ENCODE data around the gene C8A. TPM values are rescaled to one million over a fixed set of nuclear protein-coding genes. Genes with fewer than 3 reads are reported as not detected.

Gene C8A
- total and polyA plus RNA-seq, 2 of the 13 experiments (the other 11 are each of a cell fraction or from before 2014, with no cell fraction given) = 10.5 to 15.0 TPM

- no peak for TF ChIP-seq ZBTB49 (CRISPR knock-in tag; IDR thresholded peaks at IDR 0.05; ENCODE audit: borderline replicate concordance)
- TF ChIP-seq SNAPC4 (CRISPR knock-in tag; IDR thresholded peaks at IDR 0.05) = no peak
- no peak for TF ChIP-seq AGO2 (optimal IDR thresholded peaks at IDR 0.05; ENCODE audit: low read depth, low read length)
- peak; percentile 37; the same call in 1 of the 2 replicates for TF ChIP-seq HNF4A (CRISPR knock-in tag; IDR thresholded peaks at IDR 0.05)
- 0 out of 2 replicates have a peak, but pooled peaks have one; percentile 7 for TF ChIP-seq THRA (CRISPR knock-in tag; IDR thresholded peaks at IDR 0.05; ENCODE audit: borderline replicate concordance)
- no peak for TF ChIP-seq SP1 (IDR thresholded peaks at IDR 0.05)
- no peak for TF ChIP-seq SP1 (CRISPR knock-in tag; IDR thresholded peaks at IDR 0.05)
- TF ChIP-seq ZMYM4 (CRISPR knock-in tag; IDR thresholded peaks at IDR 0.05) = 0 out of 2 replicates have a peak, but pooled peaks have one; percentile 50
- no peak for TF ChIP-seq KDM2A (CRISPR knock-in tag; IDR thresholded peaks at IDR 0.05; ENCODE audit: borderline replicate concordance, low read depth)
- TF ChIP-seq TCF7 (IDR thresholded peaks at IDR 0.05; ENCODE audit: low read depth) = 0 out of 2 replicates have a peak, but pooled peaks have one; percentile 8
- TF ChIP-seq ZNF792 (CRISPR knock-in tag; IDR thresholded peaks at IDR 0.05) = no peak
- peak; percentile 20; the same call in 1 of the 2 replicates for TF ChIP-seq KDM3A (CRISPR knock-in tag; IDR thresholded peaks at IDR 0.05; ENCODE audit: low read depth)
- no peak for TF ChIP-seq TRIM22 (IDR thresholded peaks at IDR 0.05)
- TF ChIP-seq ZGPAT (CRISPR knock-in tag; IDR thresholded peaks at IDR 0.05) = peak; percentile 30; the same call in 1 of the 2 replicates
- no peak for TF ChIP-seq ZNF7 (CRISPR knock-in tag; IDR thresholded peaks at IDR 0.05)
- TF ChIP-seq ZC3H4 (CRISPR knock-in tag; IDR thresholded peaks at IDR 0.05; ENCODE audit: borderline replicate concordance) = no peak
- peak; percentile 64 for TF ChIP-seq MED1 (CRISPR knock-in tag; IDR thresholded peaks at IDR 0.05)
- 0 out of 4 replicates have a peak, but pooled peaks of 1 of the 2 experiments have one; percentile 30 for TF ChIP-seq NR2F1 (CRISPR knock-in tag; IDR thresholded peaks at IDR 0.05)
- TF ChIP-seq ZNF570 (CRISPR knock-in tag; IDR thresholded peaks at IDR 0.05; ENCODE audit: borderline replicate concordance) = no peak
- no peak for TF ChIP-seq HCFC1 (IDR thresholded peaks at IDR 0.05; ENCODE audit: low read depth, low read length)
These were observed 18.9 kb upstream of the C8A start (continued) for GRCh38 chr1:56835657-56836056.

Data from HepG2 (cell line).